ENCODE results near the gene DIO3.

GRCh38 chr14:101564819-101565698, 3.8 kb downstream of the DIO3 start:
- TF ChIP-seq, protein P1, sequence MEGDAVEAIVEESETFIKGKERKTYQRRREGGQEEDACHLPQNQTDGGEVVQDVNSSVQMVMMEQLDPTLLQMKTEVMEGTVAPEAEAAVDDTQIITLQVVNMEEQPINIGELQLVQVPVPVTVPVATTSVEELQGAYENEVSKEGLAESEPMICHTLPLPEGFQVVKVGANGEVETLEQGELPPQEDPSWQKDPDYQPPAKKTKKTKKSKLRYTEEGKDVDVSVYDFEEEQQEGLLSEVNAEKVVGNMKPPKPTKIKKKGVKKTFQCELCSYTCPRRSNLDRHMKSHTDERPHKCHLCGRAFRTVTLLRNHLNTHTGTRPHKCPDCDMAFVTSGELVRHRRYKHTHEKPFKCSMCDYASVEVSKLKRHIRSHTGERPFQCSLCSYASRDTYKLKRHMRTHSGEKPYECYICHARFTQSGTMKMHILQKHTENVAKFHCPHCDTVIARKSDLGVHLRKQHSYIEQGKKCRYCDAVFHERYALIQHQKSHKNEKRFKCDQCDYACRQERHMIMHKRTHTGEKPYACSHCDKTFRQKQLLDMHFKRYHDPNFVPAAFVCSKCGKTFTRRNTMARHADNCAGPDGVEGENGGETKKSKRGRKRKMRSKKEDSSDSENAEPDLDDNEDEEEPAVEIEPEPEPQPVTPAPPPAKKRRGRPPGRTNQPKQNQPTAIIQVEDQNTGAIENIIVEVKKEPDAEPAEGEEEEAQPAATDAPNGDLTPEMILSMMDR (conservative IDR thresholded peaks at IDR 0.05 in 1 of 2, IDR thresholded peaks at IDR 0.05 in 1 of 2; ENCODE audit: extremely low read depth in 1 of 2, insufficient read depth in 1 of 2, low read depth in 1 of 2, low read length in 2 of 2), result no peak
- TF ChIP-seq EZH2 (IDR thresholded peaks at IDR 0.05; ENCODE audit: borderline replicate concordance, low read length), result peak; percentile 6

Data from mammary epithelial cell (primary cell).